ENCODE measurements around the gene PUS1. TPM values are rescaled to one million over a fixed set of nuclear protein-coding genes. Genes with fewer than 3 reads are reported as not detected.
A peak's percentile ranks its signal among the peaks of the same experiment; 100 is the strongest.

The PUS1 gene
- total and polyA plus RNA-seq, 9 of the 15 experiments (the other 6 are each of a cell fraction or from before 2014, with no cell fraction given) = 1.9 to 90.8 (median 30.0) TPM

GRCh38 chr12:131928711-131929580 is at the start of gene PUS1 (continued):
- TF ChIP-seq, protein P1, sequence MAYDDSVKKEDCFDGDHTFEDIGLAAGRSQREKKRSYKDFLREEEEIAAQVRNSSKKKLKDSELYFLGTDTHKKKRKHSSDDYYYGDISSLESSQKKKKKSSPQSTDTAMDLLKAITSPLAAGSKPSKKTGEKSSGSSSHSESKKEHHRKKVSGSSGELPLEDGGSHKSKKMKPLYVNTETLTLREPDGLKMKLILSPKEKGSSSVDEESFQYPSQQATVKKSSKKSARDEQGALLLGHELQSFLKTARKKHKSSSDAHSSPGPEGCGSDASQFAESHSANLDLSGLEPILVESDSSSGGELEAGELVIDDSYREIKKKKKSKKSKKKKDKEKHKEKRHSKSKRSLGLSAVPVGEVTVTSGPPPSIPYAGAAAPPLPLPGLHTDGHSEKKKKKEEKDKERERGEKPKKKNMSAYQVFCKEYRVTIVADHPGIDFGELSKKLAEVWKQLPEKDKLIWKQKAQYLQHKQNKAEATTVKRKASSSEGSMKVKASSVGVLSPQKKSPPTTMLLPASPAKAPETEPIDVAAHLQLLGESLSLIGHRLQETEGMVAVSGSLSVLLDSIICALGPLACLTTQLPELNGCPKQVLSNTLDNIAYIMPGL (CRISPR knock-in tag; IDR thresholded peaks at IDR 0.05) = no peak
- no peak for TF ChIP-seq ZNF124 (CRISPR knock-in tag; IDR thresholded peaks at IDR 0.05)
- TF ChIP-seq CEBPZ (IDR thresholded peaks at IDR 0.05; ENCODE audit: borderline replicate concordance, low read depth, low read length) = no peak
- TF ChIP-seq HNRNPK (IDR thresholded peaks at IDR 0.05; ENCODE audit: low read depth, low read length, poor library complexity, severe bottlenecking) = peak; percentile 97
- TF ChIP-seq, protein P2, sequence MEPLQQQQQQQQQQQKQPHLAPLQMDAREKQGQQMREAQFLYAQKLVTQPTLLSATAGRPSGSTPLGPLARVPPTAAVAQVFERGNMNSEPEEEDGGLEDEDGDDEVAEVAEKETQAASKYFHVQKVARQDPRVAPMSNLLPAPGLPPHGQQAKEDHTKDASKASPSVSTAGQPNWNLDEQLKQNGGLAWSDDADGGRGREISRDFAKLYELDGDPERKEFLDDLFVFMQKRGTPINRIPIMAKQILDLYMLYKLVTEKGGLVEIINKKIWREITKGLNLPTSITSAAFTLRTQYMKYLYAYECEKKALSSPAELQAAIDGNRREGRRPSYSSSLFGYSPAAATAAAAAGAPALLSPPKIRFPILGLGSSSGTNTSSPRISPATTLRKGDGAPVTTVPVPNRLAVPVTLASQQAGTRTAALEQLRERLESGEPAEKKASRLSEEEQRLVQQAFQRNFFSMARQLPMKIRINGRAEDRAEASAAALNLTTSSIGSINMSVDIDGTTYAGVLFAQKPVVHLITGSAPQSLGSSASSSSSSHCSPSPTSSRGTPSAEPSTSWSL (CRISPR knock-in tag; IDR thresholded peaks at IDR 0.05; ENCODE audit: borderline replicate concordance) = no peak
- TF ChIP-seq, protein P3, sequence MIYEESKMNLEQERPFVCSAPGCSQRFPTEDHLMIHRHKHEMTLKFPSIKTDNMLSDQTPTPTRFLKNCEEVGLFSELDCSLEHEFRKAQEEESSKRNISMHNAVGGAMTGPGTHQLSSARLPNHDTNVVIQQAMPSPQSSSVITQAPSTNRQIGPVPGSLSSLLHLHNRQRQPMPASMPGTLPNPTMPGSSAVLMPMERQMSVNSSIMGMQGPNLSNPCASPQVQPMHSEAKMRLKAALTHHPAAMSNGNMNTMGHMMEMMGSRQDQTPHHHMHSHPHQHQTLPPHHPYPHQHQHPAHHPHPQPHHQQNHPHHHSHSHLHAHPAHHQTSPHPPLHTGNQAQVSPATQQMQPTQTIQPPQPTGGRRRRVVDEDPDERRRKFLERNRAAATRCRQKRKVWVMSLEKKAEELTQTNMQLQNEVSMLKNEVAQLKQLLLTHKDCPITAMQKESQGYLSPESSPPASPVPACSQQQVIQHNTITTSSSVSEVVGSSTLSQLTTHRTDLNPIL (CRISPR knock-in tag; IDR thresholded peaks at IDR 0.05) = no peak
- TF ChIP-seq NR2C1 (IDR thresholded peaks at IDR 0.05) = peak; percentile 95
- TF ChIP-seq NR2C1 (tag; IDR thresholded peaks at IDR 0.05) = peak; percentile 96
- no peak for TF ChIP-seq MCM5 (IDR thresholded peaks at IDR 0.05; ENCODE audit: low read depth)
